NCI-H2227 (cell line): ENCODE results near the gene ZSCAN4.
A peak's percentile ranks its signal among the peaks of the same experiment; 100 is the strongest.

Experiments
- DNase-seq: peaks from one replicate; lab custom pipeline; 2025; ENCODE audit not compliant: unreplicated experiment; lab: John Stamatoyannopoulos, UW

The ZSCAN4 gene

GRCh38 chr19:57668635-57669034 lies at the start of gene ZSCAN4:
Gene ZSCAN4, plus strand, starts transcription at chr19:57668935. Its CDS starts 7,211 bp downstream, at chr19:57676146.
- DNase-seq: no peak

GRCh38 chr19:57620673-57621348 lies 47.9 kb upstream of the ZSCAN4 start:
- DNase-seq: peak; percentile 42

GRCh38 chr19:57623091-57623490 lies 45.6 kb upstream of the ZSCAN4 start:
- no peak for DNase-seq

- DNase-seq: peak; percentile 100
Measured at GRCh38 chr19:57632987-57633831, 35.5 kb upstream of the ZSCAN4 start, which contains the start of gene ZNF211. Gene ZNF211, plus strand, starts transcription at chr19:57633168. Its CDS starts 179 bp downstream, at chr19:57633347.

- no peak for DNase-seq
Measured at GRCh38 chr19:57633832-57634131, 35.0 kb upstream of the ZSCAN4 start.

GRCh38 chr19:57637379-57637778 lies 31.4 kb upstream of the ZSCAN4 start:
- no peak for DNase-seq

- no peak for DNase-seq
Measured at GRCh38 chr19:57641715-57642234, 27.0 kb upstream of the ZSCAN4 start.

- DNase-seq: no peak
Measured at GRCh38 chr19:57642396-57643046, 26.2 kb upstream of the ZSCAN4 start.

- DNase-seq: no peak
Measured at GRCh38 chr19:57643734-57644133, 25.0 kb upstream of the ZSCAN4 start.

GRCh38 chr19:57648331-57649003 lies 20.3 kb upstream of the ZSCAN4 start:
- DNase-seq: no peak

- DNase-seq: no peak
Measured at GRCh38 chr19:57651654-57651996, 17.1 kb upstream of the ZSCAN4 start.

- DNase-seq: no peak
Measured at GRCh38 chr19:57653689-57654088, 15.0 kb upstream of the ZSCAN4 start.

GRCh38 chr19:57655443-57655842 lies 13.3 kb upstream of the ZSCAN4 start:
- DNase-seq: no peak

- no peak for DNase-seq
Measured at GRCh38 chr19:57656346-57656745, 12.4 kb upstream of the ZSCAN4 start.

- peak; percentile 89 for DNase-seq
Measured at GRCh38 chr19:57664269-57665127, 4.2 kb upstream of the ZSCAN4 start.

- no peak for DNase-seq
Measured at GRCh38 chr19:57665261-57665806, 3.4 kb upstream of the ZSCAN4 start.

- DNase-seq: no peak
Measured at GRCh38 chr19:57667228-57667627, 1.5 kb upstream of the ZSCAN4 start.

GRCh38 chr19:57671124-57671895 lies 2.6 kb downstream of the ZSCAN4 start:
- no peak for DNase-seq

- no peak for DNase-seq
Measured at GRCh38 chr19:57672466-57672865, 3.7 kb downstream of the ZSCAN4 start.
